ENCODE data around the gene COX7C.

DNA sequence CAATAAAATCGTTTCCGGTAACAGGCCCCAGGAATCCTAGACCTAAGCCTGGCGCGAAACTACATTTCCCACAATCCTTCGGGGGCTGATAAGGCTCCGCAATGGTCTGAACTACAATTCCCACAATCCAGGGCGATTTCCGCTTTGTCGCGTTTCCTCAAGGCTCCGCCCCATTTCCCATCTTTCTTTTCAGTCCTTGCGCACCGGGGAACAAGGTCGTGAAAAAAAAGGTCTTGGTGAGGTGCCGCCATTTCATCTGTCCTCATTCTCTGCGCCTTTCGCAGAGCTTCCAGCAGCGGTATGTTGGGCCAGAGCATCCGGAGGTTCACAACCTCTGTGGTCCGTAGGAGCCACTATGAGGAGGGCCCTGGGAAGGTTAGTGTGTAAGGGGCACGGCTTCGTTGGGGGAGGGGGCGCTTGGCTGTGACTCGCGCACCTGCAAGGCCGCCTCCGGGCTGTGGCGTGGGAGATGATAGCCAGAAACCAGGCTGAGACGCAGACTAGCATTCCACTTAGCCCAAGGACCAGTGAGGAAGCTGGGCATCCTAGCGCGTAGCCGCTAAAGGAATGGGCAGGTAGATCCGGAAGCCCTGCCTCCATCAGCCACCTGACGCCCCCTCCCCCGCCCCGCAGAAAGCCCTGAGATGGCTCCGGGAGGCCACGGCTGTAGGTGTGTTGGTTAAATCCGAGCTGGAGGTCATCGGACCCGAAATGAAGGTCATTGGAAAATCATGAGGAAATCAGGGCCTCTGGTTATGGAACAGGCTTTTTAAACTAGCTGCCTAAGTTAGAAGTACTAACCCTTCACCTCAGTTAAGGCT is at the start of gene COX7C:
- TF ChIP-seq TCF4 (CRISPR knock-in tag; IDR thresholded peaks at IDR 0.05; ENCODE audit: borderline replicate concordance) = no peak
- TF ChIP-seq OSR1 (CRISPR knock-in tag; IDR thresholded peaks at IDR 0.05) = no peak
- no peak for TF ChIP-seq BACH2 (CRISPR knock-in tag; IDR thresholded peaks at IDR 0.05; ENCODE audit: borderline replicate concordance)
- TF ChIP-seq ZNF70 (CRISPR knock-in tag; IDR thresholded peaks at IDR 0.05) = no peak
- TF ChIP-seq, protein P1, sequence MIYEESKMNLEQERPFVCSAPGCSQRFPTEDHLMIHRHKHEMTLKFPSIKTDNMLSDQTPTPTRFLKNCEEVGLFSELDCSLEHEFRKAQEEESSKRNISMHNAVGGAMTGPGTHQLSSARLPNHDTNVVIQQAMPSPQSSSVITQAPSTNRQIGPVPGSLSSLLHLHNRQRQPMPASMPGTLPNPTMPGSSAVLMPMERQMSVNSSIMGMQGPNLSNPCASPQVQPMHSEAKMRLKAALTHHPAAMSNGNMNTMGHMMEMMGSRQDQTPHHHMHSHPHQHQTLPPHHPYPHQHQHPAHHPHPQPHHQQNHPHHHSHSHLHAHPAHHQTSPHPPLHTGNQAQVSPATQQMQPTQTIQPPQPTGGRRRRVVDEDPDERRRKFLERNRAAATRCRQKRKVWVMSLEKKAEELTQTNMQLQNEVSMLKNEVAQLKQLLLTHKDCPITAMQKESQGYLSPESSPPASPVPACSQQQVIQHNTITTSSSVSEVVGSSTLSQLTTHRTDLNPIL (CRISPR knock-in tag; IDR thresholded peaks at IDR 0.05; ENCODE audit: low read depth) = no peak
- TF ChIP-seq ZNF8 (CRISPR knock-in tag; IDR thresholded peaks at IDR 0.05) = no peak
- TF ChIP-seq ZFP3 (CRISPR knock-in tag; IDR thresholded peaks at IDR 0.05) = no peak
- TF ChIP-seq ZFP30 (CRISPR knock-in tag; IDR thresholded peaks at IDR 0.05) = no peak
- TF ChIP-seq RARB (CRISPR knock-in tag; IDR thresholded peaks at IDR 0.05) = no peak
- TF ChIP-seq, protein P2, sequence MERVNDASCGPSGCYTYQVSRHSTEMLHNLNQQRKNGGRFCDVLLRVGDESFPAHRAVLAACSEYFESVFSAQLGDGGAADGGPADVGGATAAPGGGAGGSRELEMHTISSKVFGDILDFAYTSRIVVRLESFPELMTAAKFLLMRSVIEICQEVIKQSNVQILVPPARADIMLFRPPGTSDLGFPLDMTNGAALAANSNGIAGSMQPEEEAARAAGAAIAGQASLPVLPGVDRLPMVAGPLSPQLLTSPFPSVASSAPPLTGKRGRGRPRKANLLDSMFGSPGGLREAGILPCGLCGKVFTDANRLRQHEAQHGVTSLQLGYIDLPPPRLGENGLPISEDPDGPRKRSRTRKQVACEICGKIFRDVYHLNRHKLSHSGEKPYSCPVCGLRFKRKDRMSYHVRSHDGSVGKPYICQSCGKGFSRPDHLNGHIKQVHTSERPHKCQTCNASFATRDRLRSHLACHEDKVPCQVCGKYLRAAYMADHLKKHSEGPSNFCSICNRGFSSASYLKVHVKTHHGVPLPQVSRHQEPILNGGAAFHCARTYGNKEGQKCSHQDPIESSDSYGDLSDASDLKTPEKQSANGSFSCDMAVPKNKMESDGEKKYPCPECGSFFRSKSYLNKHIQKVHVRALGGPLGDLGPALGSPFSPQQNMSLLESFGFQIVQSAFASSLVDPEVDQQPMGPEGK (CRISPR knock-in tag; IDR thresholded peaks at IDR 0.05; ENCODE audit: borderline replicate concordance) = no peak
- no peak for TF ChIP-seq TOX (CRISPR knock-in tag; IDR thresholded peaks at IDR 0.05; ENCODE audit: borderline replicate concordance)
- TF ChIP-seq, protein P3, sequence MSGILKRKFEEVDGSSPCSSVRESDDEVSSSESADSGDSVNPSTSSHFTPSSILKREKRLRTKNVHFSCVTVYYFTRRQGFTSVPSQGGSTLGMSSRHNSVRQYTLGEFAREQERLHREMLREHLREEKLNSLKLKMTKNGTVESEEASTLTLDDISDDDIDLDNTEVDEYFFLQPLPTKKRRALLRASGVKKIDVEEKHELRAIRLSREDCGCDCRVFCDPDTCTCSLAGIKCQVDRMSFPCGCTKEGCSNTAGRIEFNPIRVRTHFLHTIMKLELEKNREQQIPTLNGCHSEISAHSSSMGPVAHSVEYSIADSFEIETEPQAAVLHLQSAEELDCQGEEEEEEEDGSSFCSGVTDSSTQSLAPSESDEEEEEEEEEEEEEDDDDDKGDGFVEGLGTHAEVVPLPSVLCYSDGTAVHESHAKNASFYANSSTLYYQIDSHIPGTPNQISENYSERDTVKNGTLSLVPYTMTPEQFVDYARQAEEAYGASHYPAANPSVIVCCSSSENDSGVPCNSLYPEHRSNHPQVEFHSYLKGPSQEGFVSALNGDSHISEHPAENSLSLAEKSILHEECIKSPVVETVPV (CRISPR knock-in tag; IDR thresholded peaks at IDR 0.05) = no peak

Measured in SK-N-SH treated with all-trans-retinoic acid at 6 μM for 48 hours (cell line).